ENCODE results near the gene NR2F1. TPM values are rescaled to one million over a fixed set of nuclear protein-coding genes. Genes with fewer than 3 reads are reported as not detected.

NR2F1 gene
- not detected in 2 replicates for total RNA-seq
- total RNA-seq (2013) = 0.07 TPM
- polyA plus RNA-seq = not detected in 2 replicates
- not detected in 2 replicates for polyA minus RNA-seq

GRCh38 chr5:93582677-93583438 lies at the start of gene NR2F1:
Gene NR2F1 (plus strand): TSS chr5:93583222. CDS start chr5:93585024, 1,802 bp downstream.
- H3K9ac ChIP-seq (ENCODE audit: low read length) = no peak within 1 kb of the TSS
- H3K27me3 Mint-ChIP-seq = peaks cover 41% of the 10 kb centered on the region

More at GRCh38 chr5:93582677-93583438, at the start of gene NR2F1:
- H4K20me1 ChIP-seq (ENCODE audit: control insufficient read depth, insufficient read depth, low read length, poor library complexity, severe bottlenecking) = no peaks in the 10 kb centered on the region
- Mint-ChIP-seq H3K4me3 (no peak within 1 kb of the TSS), H3K9me3 (ENCODE audit: insufficient read depth) (no peaks in the 10 kb centered on the region), H3K4me1 (peaks cover 32% of the 10 kb centered on the region), H3K27ac (no peak within 1 kb of the TSS)
- H3K79me2 ChIP-seq (ENCODE audit: control insufficient read depth, insufficient read depth, low read length) = no peaks in the 10 kb centered on the region
- H3K27me3 ChIP-seq (replicated peaks in 1 of 4; ENCODE audit: control extremely low read depth in 1 of 4, control insufficient read depth in 3 of 4, insufficient read depth in 4 of 4, low read length in 3 of 4) = peaks cover 0 to 84% (median 71%) of the 10 kb centered on the region in 4 experiments
- CTCF ChIA-PET = interaction anchor here (0.7 to 1.6 kb wide), 3 partner anchors 8 to 29 kb away, joined by 3 to 4 read pairs (median 4); no protein-coding TSS in a partner anchor
- intact Hi-C loops (cut with micrococcal nuclease) = no loop called here
- peak within 1 kb of the TSS; percentile 77 for H3K4me2 ChIP-seq (replicated peaks; ENCODE audit: low read depth, low read length, poor library complexity, severe bottlenecking)
- H3K27ac ChIP-seq (ENCODE audit: low read length in 2 of 2) = no peak within 1 kb of the TSS
- DNase-seq = peak; percentile 47
- WGBS (ENCODE audit: insufficient coverage) = 4% methylated on average over 10 of the region's 21 CpGs
- POLR2A ChIA-PET = interaction anchor here (0.7 kb wide), 1 partner anchor 9 kb away, joined by 4 read pairs; no protein-coding TSS in a partner anchor
- H2AFZ ChIP-seq (ENCODE audit: insufficient read depth, low read depth, low read length, poor library complexity, severe bottlenecking) = peak within 1 kb of the TSS; percentile 10
- peaks cover 54 to 69% of the 10 kb centered on the region in 2 donors for H3K4me1 ChIP-seq (ENCODE audit: control insufficient read depth in 2 of 2, insufficient read depth in 2 of 2, low read length in 2 of 2)
- no peaks in the 10 kb centered on the region for H3K36me3 ChIP-seq (replicated peaks in 1 of 2; ENCODE audit: control extremely low read depth in 1 of 2, control insufficient read depth in 1 of 2, extremely low read depth in 1 of 2, insufficient read depth in 2 of 2, low read length in 1 of 2)
- TF ChIP-seq, protein P1, sequence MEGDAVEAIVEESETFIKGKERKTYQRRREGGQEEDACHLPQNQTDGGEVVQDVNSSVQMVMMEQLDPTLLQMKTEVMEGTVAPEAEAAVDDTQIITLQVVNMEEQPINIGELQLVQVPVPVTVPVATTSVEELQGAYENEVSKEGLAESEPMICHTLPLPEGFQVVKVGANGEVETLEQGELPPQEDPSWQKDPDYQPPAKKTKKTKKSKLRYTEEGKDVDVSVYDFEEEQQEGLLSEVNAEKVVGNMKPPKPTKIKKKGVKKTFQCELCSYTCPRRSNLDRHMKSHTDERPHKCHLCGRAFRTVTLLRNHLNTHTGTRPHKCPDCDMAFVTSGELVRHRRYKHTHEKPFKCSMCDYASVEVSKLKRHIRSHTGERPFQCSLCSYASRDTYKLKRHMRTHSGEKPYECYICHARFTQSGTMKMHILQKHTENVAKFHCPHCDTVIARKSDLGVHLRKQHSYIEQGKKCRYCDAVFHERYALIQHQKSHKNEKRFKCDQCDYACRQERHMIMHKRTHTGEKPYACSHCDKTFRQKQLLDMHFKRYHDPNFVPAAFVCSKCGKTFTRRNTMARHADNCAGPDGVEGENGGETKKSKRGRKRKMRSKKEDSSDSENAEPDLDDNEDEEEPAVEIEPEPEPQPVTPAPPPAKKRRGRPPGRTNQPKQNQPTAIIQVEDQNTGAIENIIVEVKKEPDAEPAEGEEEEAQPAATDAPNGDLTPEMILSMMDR (IDR thresholded peaks at IDR 0.05) = no peak
- TF ChIP-seq EZH2 (IDR thresholded peaks at IDR 0.05; ENCODE audit: borderline replicate concordance, insufficient read depth, low read depth, low read length, poor library complexity, severe bottlenecking) = peak; percentile 46
- peaks cover 0 to 55% (median 4%) of the 10 kb centered on the region in 3 donors for H3K9me3 ChIP-seq (ENCODE audit: control extremely low read depth in 1 of 3, control insufficient read depth in 2 of 3, insufficient read depth in 1 of 3, low read length in 2 of 3)
- ATAC-seq (ENCODE audit: low read depth) = no peak
- H3K4me3 ChIP-seq (ENCODE audit: control extremely low read depth in 1 of 5, extremely low read depth in 1 of 5, insufficient read depth in 1 of 5, low read depth in 2 of 5, low read length in 4 of 5) = peak within 1 kb of the TSS in 2 of 5 experiments; percentile 23
